Lower leg skin (tissue), 3 donors: ENCODE results near the gene ACKR2.

Source experiments
- CTCF ChIP-seq, 3 donors: fragments of 450-650 bp; IDR thresholded peaks; one replicate each; pipeline ENCODE4 v1.5.1; 2016; ENCODE audit warnings: antibody characterized with exemption in 3 of 3, mild to moderate bottlenecking in 3 of 3, moderate library complexity in 2 of 3
- POLR2A ChIP-seq, 2 donors: fragments of 450-650 bp; IDR thresholded peaks; one replicate each; pipeline ENCODE4 v1.6.1; 2016 to 2017; ENCODE audit warnings: antibody characterized with exemption in 2 of 2, mild to moderate bottlenecking in 1 of 2, moderate library complexity in 1 of 2

GRCh38 chr3:42822828-42823227, 13.6 kb downstream of the ACKR2 start:
- TF ChIP-seq CTCF (IDR thresholded peaks at IDR 0.05) (no peak), POLR2A (IDR thresholded peaks at IDR 0.05) (no peak)
